ENCODE results near the gene EFCAB11.

DNA sequence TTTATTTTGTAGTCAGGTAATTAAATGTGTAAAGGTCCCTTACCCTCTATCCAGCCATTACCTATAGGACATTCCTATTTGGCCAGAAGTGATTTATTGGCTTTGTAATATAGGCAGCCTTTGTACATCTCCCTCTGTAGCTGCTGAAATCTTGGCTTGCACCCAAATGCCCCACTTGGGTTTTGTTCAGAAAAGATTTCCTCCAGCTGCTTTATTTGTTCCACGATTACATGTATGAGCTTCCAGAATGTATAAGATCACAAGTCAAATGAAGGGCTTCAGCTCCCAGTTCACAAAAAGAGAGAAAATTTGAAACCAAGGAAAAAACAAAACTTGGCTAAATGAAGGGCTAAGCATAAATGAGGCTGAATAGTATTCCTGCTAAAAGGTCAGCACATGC, 103.4 kb downstream of the EFCAB11 start:
- TF ChIP-seq EZH2 (optimal IDR thresholded peaks at IDR 0.05; ENCODE audit: low read depth, low read length) (no peak), EZH2phosphoT487 (IDR thresholded peaks at IDR 0.05; ENCODE audit: low read length) (no peak)
- TF ChIP-seq, protein P1, sequence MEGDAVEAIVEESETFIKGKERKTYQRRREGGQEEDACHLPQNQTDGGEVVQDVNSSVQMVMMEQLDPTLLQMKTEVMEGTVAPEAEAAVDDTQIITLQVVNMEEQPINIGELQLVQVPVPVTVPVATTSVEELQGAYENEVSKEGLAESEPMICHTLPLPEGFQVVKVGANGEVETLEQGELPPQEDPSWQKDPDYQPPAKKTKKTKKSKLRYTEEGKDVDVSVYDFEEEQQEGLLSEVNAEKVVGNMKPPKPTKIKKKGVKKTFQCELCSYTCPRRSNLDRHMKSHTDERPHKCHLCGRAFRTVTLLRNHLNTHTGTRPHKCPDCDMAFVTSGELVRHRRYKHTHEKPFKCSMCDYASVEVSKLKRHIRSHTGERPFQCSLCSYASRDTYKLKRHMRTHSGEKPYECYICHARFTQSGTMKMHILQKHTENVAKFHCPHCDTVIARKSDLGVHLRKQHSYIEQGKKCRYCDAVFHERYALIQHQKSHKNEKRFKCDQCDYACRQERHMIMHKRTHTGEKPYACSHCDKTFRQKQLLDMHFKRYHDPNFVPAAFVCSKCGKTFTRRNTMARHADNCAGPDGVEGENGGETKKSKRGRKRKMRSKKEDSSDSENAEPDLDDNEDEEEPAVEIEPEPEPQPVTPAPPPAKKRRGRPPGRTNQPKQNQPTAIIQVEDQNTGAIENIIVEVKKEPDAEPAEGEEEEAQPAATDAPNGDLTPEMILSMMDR (IDR thresholded peaks at IDR 0.05; ENCODE audit: low read length), result no peak

Measured in MM.1S (cell line).